Measurements from ENCODE around the gene ALK.

ALK gene

GRCh38 chr2:29329899-29330298, 591.5 kb downstream of the ALK start:
- DNase-seq = no peak
- H3K9me3 ChIP-seq = no peaks in the 10 kb centered on the region
- no peaks in the 10 kb centered on the region for H3K36me3 ChIP-seq
- H3K4me3 ChIP-seq = no peak overlapping the region
- intact Hi-C loops (cut with DNase I; ENCODE audit: low total_unique reads) = no loop called here
- no peaks in the 10 kb centered on the region for H3K4me1 ChIP-seq
- H3K27ac ChIP-seq = no peak overlapping the region
- H3K27me3 ChIP-seq = peaks cover 0 to 7% of the 10 kb centered on the region in 2 donors
- TF ChIP-seq CTCF (IDR thresholded peaks at IDR 0.05) = no peak

- Histone ChIP-seq H3K27ac (no peak overlapping the region), H3K36me3 (no peaks in the 10 kb centered on the region), H3K9me3 (no peaks in the 10 kb centered on the region), H3K4me3 (no peak overlapping the region), H3K27me3 (peaks cover 0 to 11% of the 10 kb centered on the region in 2 donors), H3K4me1 (no peaks in the 10 kb centered on the region)
- no peak for TF ChIP-seq CTCF (IDR thresholded peaks at IDR 0.05)
- peak in 1 of 2 donors; percentile 41 for DNase-seq
- intact Hi-C loops (cut with DNase I; ENCODE audit: low total_unique reads) = no loop called here
These were observed 594.5 kb downstream of the ALK start for GRCh38 chr2:29326926-29327325.

- Histone ChIP-seq H3K4me3 (no peak overlapping the region), H3K36me3 (no peaks in the 10 kb centered on the region), H3K27ac (no peak overlapping the region), H3K4me1 (no peaks in the 10 kb centered on the region), H3K9me3 (no peaks in the 10 kb centered on the region), H3K27me3 (peaks cover 0 to 16% of the 10 kb centered on the region in 2 donors)
- no peak for TF ChIP-seq CTCF (IDR thresholded peaks at IDR 0.05)
- DNase-seq = peak in 1 of 2 donors; percentile 24
- intact Hi-C loops (cut with DNase I; ENCODE audit: low total_unique reads) = no loop called here
These were observed 595.8 kb downstream of the ALK start for GRCh38 chr2:29325544-29325943.

- DNase-seq = no peak
- intact Hi-C loops (cut with DNase I; ENCODE audit: low total_unique reads) = no loop called here
- H3K27ac ChIP-seq = no peak overlapping the region
- no peak for TF ChIP-seq CTCF (IDR thresholded peaks at IDR 0.05)
- H3K4me3 ChIP-seq = no peak overlapping the region
- no peaks in the 10 kb centered on the region for H3K4me1 ChIP-seq
- peaks cover 0 to 31% of the 10 kb centered on the region in 2 donors for H3K27me3 ChIP-seq
- H3K9me3 ChIP-seq = no peaks in the 10 kb centered on the region
- no peaks in the 10 kb centered on the region for H3K36me3 ChIP-seq
These were observed 597.4 kb downstream of the ALK start for GRCh38 chr2:29323961-29324360.

GRCh38 chr2:29323301-29323700, 598.1 kb downstream of the ALK start:
- no peak for TF ChIP-seq CTCF (IDR thresholded peaks at IDR 0.05)

GRCh38 chr2:29322011-29322410, 599.4 kb downstream of the ALK start:
- Histone ChIP-seq H3K27me3 (peaks cover 0 to 32% of the 10 kb centered on the region in 2 donors), H3K4me3 (no peak overlapping the region), H3K36me3 (no peaks in the 10 kb centered on the region), H3K4me1 (no peaks in the 10 kb centered on the region), H3K27ac (no peak overlapping the region), H3K9me3 (no peaks in the 10 kb centered on the region)
- DNase-seq = peak in 1 of 2 donors; percentile 10
- no peak for TF ChIP-seq CTCF (IDR thresholded peaks at IDR 0.05)
- intact Hi-C loops (cut with DNase I; ENCODE audit: low total_unique reads) = no loop called here

More at GRCh38 chr2:29323301-29323700, 598.1 kb downstream of the ALK start:
- no peaks in the 10 kb centered on the region for H3K9me3 ChIP-seq
- intact Hi-C loops (cut with DNase I; ENCODE audit: low total_unique reads) = no loop called here
- peaks cover 0 to 33% of the 10 kb centered on the region in 2 donors for H3K27me3 ChIP-seq
- H3K4me1 ChIP-seq = no peaks in the 10 kb centered on the region
- no peak overlapping the region for H3K4me3 ChIP-seq
- no peak overlapping the region for H3K27ac ChIP-seq
- DNase-seq = peak in 1 of 2 donors; percentile 3
- no peaks in the 10 kb centered on the region for H3K36me3 ChIP-seq

Data from tibial artery (tissue), 4 donors.